ENCODE data around the gene BLACAT1.

BLACAT1 gene

GRCh38 chr1:205453466-205453865 is 2.4 kb downstream of the BLACAT1 start:
- DNase-seq = no peak

GRCh38 chr1:205452933-205453332 is 2.9 kb downstream of the BLACAT1 start:
- DNase-seq = no peak

GRCh38 chr1:205452364-205452763 is 3.5 kb downstream of the BLACAT1 start:
- no peak for DNase-seq

GRCh38 chr1:205451759-205452164 is 4.1 kb downstream of the BLACAT1 start:
- peak; percentile 62 for DNase-seq

- DNase-seq = no peak
Measured at GRCh38 chr1:205451202-205451601, 4.6 kb downstream of the BLACAT1 start.

- no peak for DNase-seq
Measured at GRCh38 chr1:205450448-205450847, 5.4 kb downstream of the BLACAT1 start.

GRCh38 chr1:205449750-205450443 is 5.9 kb downstream of the BLACAT1 start:
- peak; percentile 46 for DNase-seq

GRCh38 chr1:205449254-205449749 is 6.5 kb downstream of the BLACAT1 start:
- DNase-seq = no peak

- no peak for DNase-seq
Measured at GRCh38 chr1:205448540-205449253, 7.1 kb downstream of the BLACAT1 start.

- DNase-seq = peak; percentile 82
Measured at GRCh38 chr1:205447457-205448341, 8.1 kb downstream of the BLACAT1 start.

- peak; percentile 76 for DNase-seq
Measured at GRCh38 chr1:205446828-205447227, 9.0 kb downstream of the BLACAT1 start.

GRCh38 chr1:205445646-205445935 is 10.3 kb downstream of the BLACAT1 start:
- no peak for DNase-seq

GRCh38 chr1:205444931-205445645 is 10.8 kb downstream of the BLACAT1 start:
- peak; percentile 100 for DNase-seq

- no peak for DNase-seq
Measured at GRCh38 chr1:205444300-205444930, 11.4 kb downstream of the BLACAT1 start.

GRCh38 chr1:205443585-205444299 is 12.1 kb downstream of the BLACAT1 start:
- no peak for DNase-seq

- peak; percentile 70 for DNase-seq
Measured at GRCh38 chr1:205442051-205442725, 13.7 kb downstream of the BLACAT1 start.

- no peak for DNase-seq
Measured at GRCh38 chr1:205441716-205442050, 14.2 kb downstream of the BLACAT1 start.

- DNase-seq = no peak
Measured at GRCh38 chr1:205441318-205441633, 14.6 kb downstream of the BLACAT1 start.

GRCh38 chr1:205440476-205441317 is 15.1 kb downstream of the BLACAT1 start:
- peak; percentile 59 for DNase-seq

- DNase-seq = no peak
Measured at GRCh38 chr1:205440121-205440475, 15.7 kb downstream of the BLACAT1 start.

Data from NCI-H82 (cell line).